PC-3 (cell line): ENCODE data around the gene VEGFA. TPM values are rescaled to one million over a fixed set of nuclear protein-coding genes. Genes with fewer than 3 reads are reported as not detected.

Experiments
- ATAC-seq: fragments of 200-7000 bp; cut with Tn5 transposase; 2 replicates; pipeline ENCODE4 v1.9.1; 2020; ENCODE audit warnings: mild to moderate bottlenecking, moderate library complexity
- BruUV-seq: library from RNA; stranded (reverse); fragments of 400-500 nt; replicated peaks from 2 replicates; lab custom pipeline; 2021; lab: Mats Ljungman, UMichigan
- CTCF ChIA-PET: fragments of 300-600 bp; sonication (Branson Sonifier 250); formaldehyde crosslinking; loops from one replicate; lab custom pipeline; 2022; ENCODE audit warnings: antibody characterized with exemption; lab: Charles Lee
- POLR2A ChIA-PET: fragments of 300-600 bp; sonication (Branson Sonifier 250); formaldehyde crosslinking; loops from one replicate; lab custom pipeline; 2022; ENCODE audit warnings: antibody characterized with exemption; ENCODE audit not compliant: unreplicated experiment; lab: Charles Lee
- DNase-seq: peaks from one replicate; pipeline ENCODE4 v3.0.0-alpha.2; 2015
- H2AFZ ChIP-seq: fragments of 300-600 bp; sonication (generic); 2 replicates; pipeline ENCODE4 v1.6.0; 2016; ENCODE audit warnings: antibody characterized with exemption, low read length
- H3F3A ChIP-seq: fragments of 300-600 bp; sonication (generic); one replicate; pipeline ENCODE4 v1.6.0; 2017; ENCODE audit warnings: antibody characterized with exemption, low read length, control low read depth, mild to moderate bottlenecking; ENCODE audit not compliant: unreplicated experiment
- H3K27ac ChIP-seq: fragments of 300-600 bp; sonication (generic); 2 replicates; pipeline ENCODE4 v1.5.1; 2016; ENCODE audit warnings: mild to moderate bottlenecking, low read length
- H3K27me3 ChIP-seq: fragments of 300-600 bp; sonication (generic); 2 replicates; pipeline ENCODE4 v1.6.1; 2016; ENCODE audit warnings: low read length, mixed read lengths
- H3K36me3 ChIP-seq: fragments of 300-600 bp; sonication (generic); 2 replicates; pipeline ENCODE4 v1.6.1; 2016; ENCODE audit warnings: low read depth, mixed run types, low read length, mixed read lengths
- H3K4me1 ChIP-seq: fragments of 300-600 bp; sonication (generic); 2 replicates; pipeline ENCODE4 v1.5.1; 2016; ENCODE audit warnings: low read length; ENCODE audit not compliant: insufficient read depth
- H3K4me2 ChIP-seq: fragments of 300-600 bp; sonication (generic); 2 replicates; pipeline ENCODE4 v1.6.0; 2016; ENCODE audit warnings: low read length
- H3K4me3 ChIP-seq: fragments of 300-600 bp; sonication (generic); 2 replicates; pipeline ENCODE4 v1.5.1; 2016; ENCODE audit warnings: mild to moderate bottlenecking, low read length, mixed read lengths
- H3K79me2 ChIP-seq: fragments of 300-600 bp; sonication (generic); 2 replicates; pipeline ENCODE4 v1.6.1; 2017; ENCODE audit warnings: low read length, mixed read lengths
- H3K9ac ChIP-seq: fragments of 300-600 bp; sonication (generic); 2 replicates; pipeline ENCODE4 v1.6.0; 2016; ENCODE audit warnings: mild to moderate bottlenecking, low read length
- H3K9me2 ChIP-seq: fragments of 300-600 bp; sonication (generic); replicated peaks from 2 replicates; pipeline ENCODE4 v1.6.1; 2016; ENCODE audit warnings: mixed run types, low read length, mixed read lengths
- H3K9me3 ChIP-seq: fragments of 300-600 bp; sonication (generic); 2 replicates; pipeline ENCODE4 v1.6.1; 2016; ENCODE audit warnings: low read length, mixed read lengths
- H4K20me1 ChIP-seq: fragments of 300-600 bp; sonication (generic); 2 replicates; pipeline ENCODE4 v1.6.1; 2016; ENCODE audit warnings: low read length, mixed read lengths
- CTCF ChIP-seq: fragments of 300-600 bp; sonication (generic); conservative IDR thresholded peaks from 2 replicates; pipeline ENCODE4 v1.5.1; 2017; ENCODE audit warnings: antibody characterized with exemption, low read depth, mild to moderate bottlenecking, low read length
- EZH2 ChIP-seq: fragments of 300-600 bp; sonication (generic); IDR thresholded peaks from one replicate; pipeline ENCODE4 v1.6.1; 2017; ENCODE audit warnings: antibody characterized with exemption, mild to moderate bottlenecking, low read length; ENCODE audit not compliant: unreplicated experiment
- EZH2phosphoT487 ChIP-seq: fragments of 300-600 bp; sonication (generic); IDR thresholded peaks from 2 replicates; pipeline ENCODE4 v1.6.1; 2018; ENCODE audit warnings: mild to moderate bottlenecking, antibody characterized with exemption, low read length, borderline replicate concordance
- intact Hi-C: fragments of 100-400 bp; cut with micrococcal nuclease; formaldehyde crosslinking; loops from 2 replicates; pipeline ENCODE4 v1.9.0; 2023
- total RNA-seq: library from RNA; depleted of rRNA; stranded (reverse); fragments of >200 nt; gene quantifications from 2 replicates; pipeline ENCODE4 v1.2.3, GENCODE V29; 2014

The VEGFA gene
- total RNA-seq, 1 experiment from 2014 or later = 146 TPM

GRCh38 chr6:43765776-43766499 lies 4.1 kb upstream of the VEGFA start:
- no TSS peak for BruUV-seq
- Histone ChIP-seq H3K36me3 (no peaks in the 10 kb centered on the region), H3K9me3 (no peaks in the 10 kb centered on the region), H3K9ac (no peak overlapping the region), H4K20me1 (no peaks in the 10 kb centered on the region), H3K27ac (no peak overlapping the region), H3K9me2 (no peaks in the 10 kb centered on the region), H3K27me3 (no peaks in the 10 kb centered on the region), H3K79me2 (peaks cover 10% of the 10 kb centered on the region), H3K4me1 (0 out of 2 replicates have a peak, but pooled peaks cover 3% of the 10 kb centered on the region), H3K4me2 (no peak overlapping the region), H3F3A (no peaks in the 10 kb centered on the region), H2AFZ (no peak overlapping the region), H3K4me3 (no peak overlapping the region)
- TF ChIP-seq CTCF (no peak), EZH2phosphoT487 (no peak), EZH2 (no peak)
- POLR2A ChIA-PET = no interaction called here
- ATAC-seq (no peak), DNase-seq (no peak)
- CTCF ChIA-PET = interaction anchor here (0.7 kb wide), 1 partner anchor 61 kb away, joined by 3 read pairs; no protein-coding TSS in a partner anchor
- intact Hi-C loops = no loop called here

GRCh38 chr6:43766500-43766853 lies 3.5 kb upstream of the VEGFA start:
- no TSS peak for BruUV-seq

More at GRCh38 chr6:43766500-43766853, 3.5 kb upstream of the VEGFA start:
- Histone ChIP-seq H4K20me1 (no peaks in the 10 kb centered on the region), H3K79me2 (peaks cover 15% of the 10 kb centered on the region), H2AFZ (no peak overlapping the region), H3K4me1 (0 out of 2 replicates have a peak, but pooled peaks cover 3% of the 10 kb centered on the region), H3K4me3 (no peak overlapping the region), H3K27ac (no peak overlapping the region), H3K4me2 (no peak overlapping the region), H3K36me3 (no peaks in the 10 kb centered on the region), H3K27me3 (no peaks in the 10 kb centered on the region), H3F3A (no peaks in the 10 kb centered on the region), H3K9me3 (no peaks in the 10 kb centered on the region), H3K9ac (no peak overlapping the region), H3K9me2 (no peaks in the 10 kb centered on the region)
- no peak for DNase-seq
- TF ChIP-seq CTCF (no peak), EZH2phosphoT487 (no peak), EZH2 (no peak)
- ATAC-seq = no peak
- CTCF ChIA-PET = interaction anchor here (0.7 kb wide), 1 partner anchor 61 kb away, joined by 3 read pairs; no protein-coding TSS in a partner anchor
- intact Hi-C loops = no loop called here
- POLR2A ChIA-PET = no interaction called here
